Lower lobe of right lung (tissue), 2 donors: ENCODE data around the gene DENND6B. TPM values are rescaled to one million over a fixed set of nuclear protein-coding genes. Genes with fewer than 3 reads are reported as not detected.
A peak's percentile ranks its signal among the peaks of the same experiment; 100 is the strongest.

Experiments
- ATAC-seq, 2 donors: fragments of 200-7000 bp; cut with Tn5 transposase; one replicate each; pipeline ENCODE4 v1.9.1; 2020 to 2022; ENCODE audit warnings: mild to moderate bottlenecking in 2 of 2, moderate library complexity in 2 of 2
- DNase-seq: peaks from one replicate; pipeline ENCODE4 v3.0.0-alpha.2; 2020
- H3K27ac ChIP-seq: fragments of 200-600 bp; one replicate; pipeline ENCODE4 v1.8.0; 2022
- H3K27me3 ChIP-seq: fragments of 200-600 bp; one replicate; pipeline ENCODE4 v1.8.0; 2022; ENCODE audit warnings: low read depth
- H3K36me3 ChIP-seq: fragments of 200-600 bp; one replicate; pipeline ENCODE4 v1.8.0; 2022; ENCODE audit warnings: mild to moderate bottlenecking
- H3K4me1 ChIP-seq: fragments of 200-600 bp; one replicate; pipeline ENCODE4 v1.8.0; 2022
- H3K4me3 ChIP-seq: fragments of 200-600 bp; one replicate; pipeline ENCODE4 v1.8.0; 2022; ENCODE audit warnings: mild to moderate bottlenecking
- H3K9me3 ChIP-seq: fragments of 200-600 bp; one replicate; pipeline ENCODE4 v1.8.0; 2022
- CTCF ChIP-seq: fragments of 200-600 bp; IDR thresholded peaks from one replicate; pipeline ENCODE4 v1.8.0; 2022; ENCODE audit warnings: antibody characterized with exemption, mild to moderate bottlenecking
- intact Hi-C: fragments of 100-400 bp; cut with DNase I; formaldehyde crosslinking; loops from one replicate; pipeline ENCODE4 v1.11.0; 2022
- total RNA-seq: library from RNA; stranded (reverse); fragmentation: NEBNext Ultra II Directional; extraction: Animal tissue kit (Norgen Biotek cat#: 25700); gene quantifications from one replicate; pipeline ENCODE4 v1.2.1, GENCODE V29; 2021
- donor health status: DM: no; HTN: yes; CAD: no; lungs with severe emphysema.

Gene DENND6B
- total RNA-seq, 1 donor from 2014 or later = 14.4 TPM

GRCh38 chr22:50313600-50313999, 13.2 kb downstream of the DENND6B start:
- no peak for TF ChIP-seq CTCF
- no peaks in the 10 kb centered on the region for H3K36me3 ChIP-seq
- intact Hi-C loops = no loop called here
- peak; percentile 41 for DNase-seq
- no peaks in the 10 kb centered on the region for H3K9me3 ChIP-seq
- no peak overlapping the region for H3K4me3 ChIP-seq
- no peak overlapping the region for H3K27ac ChIP-seq
- ATAC-seq = no peak
- H3K4me1 ChIP-seq = peaks cover 42% of the 10 kb centered on the region
- H3K27me3 ChIP-seq = no peaks in the 10 kb centered on the region

GRCh38 chr22:50313021-50313420, 13.8 kb downstream of the DENND6B start:
- H3K36me3 ChIP-seq = no peaks in the 10 kb centered on the region
- intact Hi-C loops = no loop called here
- ATAC-seq = no peak
- no peak overlapping the region for H3K27ac ChIP-seq
- no peaks in the 10 kb centered on the region for H3K27me3 ChIP-seq
- TF ChIP-seq CTCF = no peak
- H3K9me3 ChIP-seq = no peaks in the 10 kb centered on the region
- DNase-seq = peak; percentile 35
- no peak overlapping the region for H3K4me3 ChIP-seq
- H3K4me1 ChIP-seq = peaks cover 48% of the 10 kb centered on the region

- Histone ChIP-seq H3K27ac (no peak overlapping the region), H3K4me3 (no peak overlapping the region), H3K4me1 (peaks cover 51% of the 10 kb centered on the region), H3K36me3 (no peaks in the 10 kb centered on the region), H3K9me3 (no peaks in the 10 kb centered on the region), H3K27me3 (no peaks in the 10 kb centered on the region)
- ATAC-seq (no peak), DNase-seq (no peak)
- TF ChIP-seq CTCF = no peak
- intact Hi-C loops = no loop called here
Measured at GRCh38 chr22:50312371-50312770, 14.4 kb downstream of the DENND6B start.

- H3K9me3 ChIP-seq = no peaks in the 10 kb centered on the region
- no peak for TF ChIP-seq CTCF
- no peaks in the 10 kb centered on the region for H3K36me3 ChIP-seq
- no peak for ATAC-seq
- DNase-seq = peak; percentile 47
- no peaks in the 10 kb centered on the region for H3K27me3 ChIP-seq
- no peak overlapping the region for H3K27ac ChIP-seq
- H3K4me3 ChIP-seq = no peak overlapping the region
- intact Hi-C loops = no loop called here
- H3K4me1 ChIP-seq = peaks cover 51% of the 10 kb centered on the region
Measured at GRCh38 chr22:50311606-50312351, 15.0 kb downstream of the DENND6B start.

- Histone ChIP-seq H3K36me3 (no peaks in the 10 kb centered on the region), H3K4me3 (no peak overlapping the region), H3K4me1 (peaks cover 51% of the 10 kb centered on the region), H3K27ac (peak overlapping the region; percentile 8), H3K27me3 (no peaks in the 10 kb centered on the region), H3K9me3 (no peaks in the 10 kb centered on the region)
- TF ChIP-seq CTCF = no peak
- ATAC-seq (no peak), DNase-seq (peak; percentile 45)
- intact Hi-C loops = no loop called here
Measured at GRCh38 chr22:50310949-50311444, 15.8 kb downstream of the DENND6B start.
